HG02588 (cell line): ENCODE data around the gene GPR33.

Experiments used
- ATAC-seq: cut with Tn5 transposase; IDR thresholded peaks from one replicate; pipeline ENCODE4 v1.9.1; 2021; ENCODE audit warnings: mild to moderate bottlenecking, moderate library complexity; ENCODE audit not compliant: unreplicated experiment

Gene GPR33, protein sequence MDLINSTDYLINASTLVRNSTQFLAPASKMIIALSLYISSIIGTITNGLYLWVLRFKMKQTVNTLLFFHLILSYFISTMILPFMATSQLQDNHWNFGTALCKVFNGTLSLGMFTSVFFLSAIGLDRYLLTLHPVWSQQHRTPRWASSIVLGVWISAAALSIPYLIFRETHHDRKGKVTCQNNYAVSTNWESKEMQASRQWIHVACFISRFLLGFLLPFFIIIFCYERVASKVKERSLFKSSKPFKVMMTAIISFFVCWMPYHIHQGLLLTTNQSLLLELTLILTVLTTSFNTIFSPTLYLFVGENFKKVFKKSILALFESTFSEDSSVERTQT

GRCh38 chr14:31487886-31488285 is at the start of gene GPR33:
GPR33 (minus strand) TSS chr14:31488039; CDS start chr14:31483965, 4,074 bp downstream.
- no peak for ATAC-seq

- no peak for ATAC-seq
These were observed 48.5 kb upstream of the GPR33 start for GRCh38 chr14:31536201-31536960.

GRCh38 chr14:31530136-31530535 is 42.3 kb upstream of the GPR33 start:
- no peak for ATAC-seq

DNA sequence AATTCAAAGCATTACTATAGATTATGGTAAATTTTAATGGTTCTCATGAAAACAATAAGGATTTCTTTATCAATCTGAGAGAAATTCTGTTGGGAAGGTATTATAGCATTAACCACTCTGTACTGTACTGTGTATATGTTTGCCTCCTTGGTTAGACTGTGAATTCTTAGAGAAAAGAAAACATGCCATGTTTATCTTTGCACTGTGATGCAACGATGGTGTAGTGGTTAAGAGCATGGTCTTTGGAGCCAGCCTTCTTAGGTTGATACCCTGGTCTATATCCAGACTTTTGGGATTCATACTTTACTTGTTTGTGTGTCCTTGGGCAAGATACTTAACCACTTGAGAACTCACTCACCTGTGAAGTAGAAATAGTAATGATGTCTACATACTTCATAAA is 41.2 kb upstream of the GPR33 start:
- no peak for ATAC-seq

- ATAC-seq = no peak
These were observed 39.7 kb upstream of the GPR33 start for GRCh38 chr14:31527546-31527945.

- no peak for ATAC-seq
These were observed 39.2 kb upstream of the GPR33 start for GRCh38 chr14:31527087-31527486.

DNA sequence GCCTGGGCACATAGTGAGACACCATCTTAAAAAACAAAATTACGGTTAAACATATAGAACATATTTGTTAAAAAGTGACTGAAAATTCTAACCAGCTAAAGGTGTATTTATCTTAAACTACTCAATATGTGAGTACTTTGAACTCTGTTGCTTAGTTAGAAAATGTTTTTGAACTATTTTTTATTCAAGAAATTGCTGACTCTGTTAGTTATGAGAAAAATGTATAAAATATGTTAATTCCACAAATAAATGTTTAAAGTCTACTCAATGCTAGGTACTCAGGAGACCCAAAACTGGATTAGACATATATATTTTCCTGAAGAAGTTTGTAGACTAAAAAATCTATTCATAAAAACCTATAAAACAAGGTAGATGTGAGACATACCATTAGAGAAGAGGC is 23.0 kb upstream of the GPR33 start:
- ATAC-seq = no peak

- ATAC-seq = no peak
These were observed 22.4 kb upstream of the GPR33 start for GRCh38 chr14:31510222-31510621.

DNA sequence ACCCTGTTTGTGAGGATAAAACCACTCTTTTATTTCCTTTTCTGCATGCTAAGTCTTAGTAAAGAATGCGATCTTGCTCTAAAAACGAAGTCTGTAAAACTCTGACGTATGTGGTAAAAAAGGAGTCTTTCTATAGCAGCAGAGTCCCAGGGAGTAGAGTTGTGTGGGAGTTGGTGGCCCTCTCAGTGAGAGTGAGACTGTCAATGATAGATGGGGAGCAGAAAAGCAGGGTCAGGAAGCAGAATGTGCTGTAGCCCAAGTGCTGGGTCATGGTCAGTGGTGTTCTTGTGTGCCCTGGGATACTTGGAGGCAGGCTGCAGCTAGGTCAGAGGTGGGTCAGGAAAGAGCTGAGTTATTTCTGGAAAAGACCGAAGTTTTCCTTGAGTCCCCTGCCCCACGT is 20.3 kb upstream of the GPR33 start:
- ATAC-seq = no peak

DNA sequence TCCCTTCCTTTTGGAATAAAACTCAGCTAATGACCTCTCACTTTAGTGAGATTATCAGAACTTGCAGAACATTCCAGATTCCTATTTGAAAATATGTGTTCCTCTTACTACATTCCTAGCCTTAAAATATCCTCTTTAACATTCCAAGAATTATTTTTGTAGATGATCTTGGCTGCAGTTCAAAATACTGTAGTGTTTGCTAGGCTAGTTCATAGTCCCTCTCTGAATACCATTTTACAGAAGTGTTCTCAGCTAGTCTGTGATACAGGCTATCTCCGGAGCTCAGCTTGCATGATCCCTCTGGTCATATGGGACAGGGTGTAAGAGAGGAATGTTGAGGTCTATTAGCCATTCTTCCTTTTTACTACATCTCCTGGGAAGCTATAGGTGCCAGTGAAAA is 17.6 kb upstream of the GPR33 start:
- ATAC-seq = no peak

DNA sequence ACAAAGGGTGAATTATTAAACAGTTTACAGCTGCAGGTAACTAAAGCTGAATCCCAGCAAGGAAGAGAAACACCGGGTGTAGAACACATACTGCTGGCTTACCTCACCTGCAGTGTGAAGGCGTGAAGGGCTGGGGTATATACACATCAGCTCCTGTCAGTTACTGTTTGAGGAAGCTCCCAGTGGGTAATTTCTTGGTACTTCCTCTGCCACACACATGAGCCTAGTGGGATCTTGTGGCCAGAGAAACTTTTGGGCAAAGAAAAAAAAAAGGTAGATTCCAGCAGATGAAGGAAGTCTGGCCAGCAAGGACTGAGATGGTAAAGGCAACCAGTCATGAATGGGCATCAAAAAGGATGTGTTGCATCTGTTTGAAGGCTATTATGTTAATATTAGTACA is 14.0 kb upstream of the GPR33 start:
- ATAC-seq = no peak

GRCh38 chr14:31492759-31493498 is 5.1 kb upstream of the GPR33 start:
- no peak for ATAC-seq

- ATAC-seq = no peak
These were observed 1.9 kb upstream of the GPR33 start for GRCh38 chr14:31489691-31490090.

GRCh38 chr14:31486764-31487163 is 1.1 kb downstream of the GPR33 start:
- ATAC-seq = no peak

GRCh38 chr14:31484754-31485153 is 3.1 kb downstream of the GPR33 start:
- no peak for ATAC-seq

DNA sequence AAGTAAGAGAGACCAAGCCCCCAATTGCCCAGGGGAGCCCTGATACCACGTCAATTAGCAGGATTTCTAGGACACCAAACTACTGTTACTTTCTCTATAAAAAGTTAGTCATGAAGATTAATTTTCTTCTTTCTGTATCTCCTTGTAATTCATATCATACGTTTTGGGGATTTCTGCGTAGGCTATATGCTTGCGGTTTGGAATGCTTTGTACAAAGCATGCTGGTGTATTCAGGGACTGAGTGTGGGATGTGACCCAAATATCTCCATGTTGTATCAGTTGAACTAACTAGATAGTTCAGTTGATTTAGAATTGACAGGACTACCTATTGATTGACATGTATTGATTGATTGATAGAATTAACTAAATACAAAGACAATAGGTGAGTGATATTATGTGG is 7.7 kb downstream of the GPR33 start:
- no peak for ATAC-seq

- ATAC-seq = no peak
These were observed 8.8 kb downstream of the GPR33 start for GRCh38 chr14:31479027-31479426.

DNA sequence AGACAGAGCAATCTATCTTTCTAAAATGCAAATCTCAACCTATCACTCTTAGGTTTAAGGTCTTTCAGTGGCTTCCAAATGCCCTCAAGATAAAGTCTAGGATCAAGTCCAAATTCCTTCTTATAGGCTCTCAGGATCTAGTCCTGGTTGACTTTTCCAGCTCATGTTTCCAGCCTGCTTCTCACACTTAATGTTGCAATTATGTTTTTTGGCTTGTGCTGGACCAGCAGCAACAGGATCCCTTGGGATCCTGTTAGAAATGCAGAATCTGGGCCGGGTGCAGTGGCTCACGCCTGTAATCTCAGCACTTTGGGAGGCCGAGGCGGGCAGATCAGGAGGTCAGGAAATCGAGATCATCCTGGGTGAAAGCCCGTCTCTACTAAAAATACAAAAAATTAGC is 10.6 kb downstream of the GPR33 start:
- ATAC-seq = no peak

GRCh38 chr14:31476131-31476866 is 11.5 kb downstream of the GPR33 start:
- no peak for ATAC-seq

- ATAC-seq = no peak
These were observed 21.3 kb downstream of the GPR33 start for GRCh38 chr14:31466554-31466953.

DNA sequence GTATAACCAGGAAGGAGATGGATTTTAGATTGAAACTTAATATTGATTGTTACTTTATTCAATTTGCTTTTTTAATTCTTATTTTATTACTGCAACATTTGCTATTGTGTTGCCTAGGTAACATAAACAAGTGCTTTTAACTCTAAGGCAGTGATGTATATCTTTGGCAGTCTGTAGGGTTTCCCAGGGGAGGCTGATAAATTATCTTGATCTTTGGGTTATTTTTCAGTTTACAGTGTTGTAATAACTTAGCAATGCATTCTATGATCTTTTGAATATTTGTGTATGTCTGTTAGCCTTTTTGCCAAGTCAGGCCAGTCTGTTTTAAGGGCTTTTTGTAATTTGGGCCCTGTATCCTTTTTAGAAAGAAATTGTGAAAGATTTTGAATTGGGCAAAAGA is 22.7 kb downstream of the GPR33 start:
- ATAC-seq = no peak
